SH-SY5Y (cell line): ENCODE data around the gene FBP2.

Experiments
- GATA2 ChIP-seq: IDR thresholded peaks from 2 replicates; pipeline ENCODE4 v1.6.1; 2011; ENCODE audit warnings: mild to moderate bottlenecking, low read depth, low read length
- GATA3 ChIP-seq: IDR thresholded peaks from 2 replicates; pipeline ENCODE4 v1.6.1; 2011; ENCODE audit warnings: low read depth, mild to moderate bottlenecking, low read length, moderate library complexity

GRCh38 chr9:94627287-94627686 lies 33.7 kb upstream of the FBP2 start:
- TF ChIP-seq GATA3 (no peak), GATA2 (no peak)
